AG04449 (cell line): ENCODE measurements around the gene ZNF385B.

ENCODE experiments used
- CTCF ChIA-PET: fragments of 350-600 bp; formaldehyde crosslinking; extraction: SDS; loops from one replicate; lab custom pipeline; 2021; ENCODE audit warnings: antibody characterized with exemption; lab: Yijun Ruan, JAX
- POLR2A ChIA-PET: fragments of 400-600, 350-600 bp; formaldehyde crosslinking; extraction: SDS; loops from one replicate; lab custom pipeline; 2020; ENCODE audit warnings: antibody characterized with exemption, inconsistent platforms; lab: Yijun Ruan, JAX
- DNase-seq: peaks from one replicate; pipeline ENCODE4 v3.0.0-alpha.2; 2010; ENCODE audit warnings: low read depth, low spot score
- H3K4me3 ChIP-seq: 2 replicates; pipeline ENCODE4 v1.5.1; 2011; ENCODE audit warnings: low read depth, mild to moderate bottlenecking, control low read depth, low read length
- TF ChIP-seq, protein P1 (sequence below): IDR thresholded peaks from one replicate; pipeline ENCODE4 v1.5.1; 2011; ENCODE audit warnings: mild to moderate bottlenecking, moderate library complexity, low read length, control low read depth, inconsistent platforms; ENCODE audit not compliant: insufficient read depth; ENCODE audit errors: missing control alignments

Gene ZNF385B

DNA sequence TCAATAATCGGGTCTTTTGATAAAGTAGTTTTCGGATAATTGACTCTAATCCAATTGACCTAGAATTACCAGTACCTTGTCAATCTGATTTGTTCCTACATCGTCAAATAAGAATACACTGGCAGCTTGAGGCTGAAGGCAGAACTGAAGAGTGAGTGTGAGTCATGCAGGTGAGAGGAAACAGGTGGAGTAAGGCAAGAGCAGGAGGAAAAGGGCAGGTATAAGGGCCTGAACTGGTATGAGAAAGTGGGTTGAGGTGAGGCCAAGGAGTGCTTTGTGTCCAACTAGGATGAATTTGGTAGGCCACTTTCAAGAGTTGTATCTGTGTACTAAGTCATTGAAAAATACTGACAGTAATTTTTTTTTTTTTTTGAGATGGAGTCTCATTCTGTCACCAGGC, 186.0 kb downstream of the ZNF385B start:
- H3K4me3 ChIP-seq, result no peak overlapping the region
- TF ChIP-seq, protein P1, sequence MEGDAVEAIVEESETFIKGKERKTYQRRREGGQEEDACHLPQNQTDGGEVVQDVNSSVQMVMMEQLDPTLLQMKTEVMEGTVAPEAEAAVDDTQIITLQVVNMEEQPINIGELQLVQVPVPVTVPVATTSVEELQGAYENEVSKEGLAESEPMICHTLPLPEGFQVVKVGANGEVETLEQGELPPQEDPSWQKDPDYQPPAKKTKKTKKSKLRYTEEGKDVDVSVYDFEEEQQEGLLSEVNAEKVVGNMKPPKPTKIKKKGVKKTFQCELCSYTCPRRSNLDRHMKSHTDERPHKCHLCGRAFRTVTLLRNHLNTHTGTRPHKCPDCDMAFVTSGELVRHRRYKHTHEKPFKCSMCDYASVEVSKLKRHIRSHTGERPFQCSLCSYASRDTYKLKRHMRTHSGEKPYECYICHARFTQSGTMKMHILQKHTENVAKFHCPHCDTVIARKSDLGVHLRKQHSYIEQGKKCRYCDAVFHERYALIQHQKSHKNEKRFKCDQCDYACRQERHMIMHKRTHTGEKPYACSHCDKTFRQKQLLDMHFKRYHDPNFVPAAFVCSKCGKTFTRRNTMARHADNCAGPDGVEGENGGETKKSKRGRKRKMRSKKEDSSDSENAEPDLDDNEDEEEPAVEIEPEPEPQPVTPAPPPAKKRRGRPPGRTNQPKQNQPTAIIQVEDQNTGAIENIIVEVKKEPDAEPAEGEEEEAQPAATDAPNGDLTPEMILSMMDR, result no peak
- DNase-seq, result no peak
- CTCF ChIA-PET, result no interaction called here
- POLR2A ChIA-PET, result no interaction called here

DNA sequence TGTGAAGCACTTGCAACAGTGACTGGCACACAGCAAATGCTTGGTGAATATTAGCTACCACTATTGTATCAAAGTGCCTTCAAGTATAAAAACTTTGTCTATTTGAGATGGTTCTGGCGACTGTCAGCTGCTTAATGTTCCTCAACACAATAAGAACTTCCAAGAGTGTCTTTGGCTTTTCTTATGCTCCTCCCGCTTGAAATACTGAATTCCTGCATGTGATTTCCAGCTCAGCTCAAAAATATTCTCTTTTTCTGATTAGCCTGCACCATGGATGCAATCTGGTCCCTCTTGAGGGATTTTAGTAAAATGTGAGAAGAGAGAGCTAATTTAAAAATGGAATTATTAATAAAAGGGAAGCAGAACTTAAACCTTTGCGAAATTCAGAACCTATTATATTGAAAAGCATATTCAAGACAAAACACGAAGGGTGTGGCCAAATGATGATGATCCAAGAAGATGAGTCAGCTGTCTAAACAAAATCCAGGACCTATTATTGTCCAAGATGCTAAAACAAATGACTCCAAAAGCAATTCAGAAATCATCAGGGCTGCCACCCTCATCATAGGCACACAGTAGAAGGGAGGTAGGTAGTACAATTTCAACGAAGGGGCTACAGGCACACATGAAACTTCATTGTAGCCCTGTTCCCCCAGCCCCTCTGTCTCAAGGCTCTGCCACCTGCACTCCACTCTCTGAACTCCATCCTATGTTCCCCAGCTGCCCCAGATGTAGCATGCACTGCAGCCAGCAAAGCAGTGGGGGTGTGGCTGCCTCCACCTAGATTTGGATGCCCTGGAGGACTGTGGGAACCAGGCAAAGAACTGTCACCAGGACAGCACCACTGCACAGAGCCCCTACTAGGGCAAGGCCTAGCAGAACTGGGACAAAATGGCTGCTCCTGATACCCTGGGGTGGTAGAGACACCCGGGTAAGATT, 190.1 kb downstream of the ZNF385B start:
- ChIA-PET POLR2A (no interaction called here), CTCF (no interaction called here)
- no peak overlapping the region for H3K4me3 ChIP-seq
- TF ChIP-seq, protein P1, result no peak
- no peak for DNase-seq

DNA sequence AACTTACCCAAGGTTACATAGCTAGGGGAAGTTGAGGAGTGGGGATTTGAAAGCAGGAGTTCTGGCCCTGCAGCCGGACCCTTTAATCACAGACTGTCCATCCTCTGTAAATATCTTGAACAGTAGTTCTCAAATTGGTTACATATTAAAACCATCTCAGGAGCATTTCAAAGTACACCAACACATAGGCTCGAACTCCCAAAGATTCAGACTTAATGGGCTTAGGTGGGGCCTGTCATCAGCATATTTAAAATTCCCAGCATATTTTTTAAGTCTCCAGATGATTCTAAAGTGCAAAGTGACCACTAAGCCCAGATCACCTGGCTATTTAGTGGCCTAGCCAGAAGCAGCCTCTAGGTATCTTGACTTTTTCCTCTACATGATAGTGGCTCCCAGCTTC, 192.2 kb downstream of the ZNF385B start:
- TF ChIP-seq, protein P1, result no peak
- no peak for DNase-seq
- POLR2A ChIA-PET, result no interaction called here
- CTCF ChIA-PET, result no interaction called here
- no peak overlapping the region for H3K4me3 ChIP-seq

DNA sequence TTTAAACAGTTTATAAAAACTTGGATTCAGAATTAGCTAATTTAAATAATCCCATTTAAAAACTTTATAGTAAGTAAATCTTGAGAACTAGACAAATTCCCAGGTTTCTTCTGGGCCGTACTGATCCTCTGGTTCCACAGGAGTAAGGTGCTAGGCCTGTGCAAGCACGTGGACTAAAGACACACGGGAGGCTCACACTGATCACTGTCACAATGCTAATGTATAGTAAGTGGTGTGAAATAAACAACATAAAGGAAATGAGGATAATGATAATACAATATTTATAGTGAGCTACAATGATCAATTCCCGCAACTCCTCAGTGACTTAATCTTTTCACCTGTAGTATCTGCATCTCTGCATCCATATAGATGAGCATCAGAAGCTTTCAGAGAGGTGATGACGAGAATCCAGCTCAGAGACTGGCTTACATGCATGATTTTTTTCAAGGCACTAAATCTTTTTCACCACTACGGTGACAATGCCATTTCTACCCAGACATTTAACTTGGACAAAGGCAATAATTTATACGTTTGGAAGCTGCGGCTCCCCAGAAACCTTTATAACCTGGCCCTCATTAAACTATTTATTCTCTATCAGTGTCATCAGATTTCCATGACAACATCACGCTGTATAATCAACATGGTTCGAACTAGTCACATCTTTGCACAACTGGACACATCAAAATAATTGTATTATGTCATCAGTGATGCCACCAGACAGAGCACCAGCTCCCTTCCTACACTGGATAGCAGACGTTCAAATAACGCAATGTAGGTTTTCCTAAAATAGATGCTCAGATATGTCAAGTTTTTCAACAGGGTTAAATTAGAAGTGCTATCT, 196.2 kb downstream of the ZNF385B start:
- ChIA-PET POLR2A (no interaction called here), CTCF (no interaction called here)
- TF ChIP-seq, protein P1, result no peak
- DNase-seq, result no peak
- no peak overlapping the region for H3K4me3 ChIP-seq

DNA sequence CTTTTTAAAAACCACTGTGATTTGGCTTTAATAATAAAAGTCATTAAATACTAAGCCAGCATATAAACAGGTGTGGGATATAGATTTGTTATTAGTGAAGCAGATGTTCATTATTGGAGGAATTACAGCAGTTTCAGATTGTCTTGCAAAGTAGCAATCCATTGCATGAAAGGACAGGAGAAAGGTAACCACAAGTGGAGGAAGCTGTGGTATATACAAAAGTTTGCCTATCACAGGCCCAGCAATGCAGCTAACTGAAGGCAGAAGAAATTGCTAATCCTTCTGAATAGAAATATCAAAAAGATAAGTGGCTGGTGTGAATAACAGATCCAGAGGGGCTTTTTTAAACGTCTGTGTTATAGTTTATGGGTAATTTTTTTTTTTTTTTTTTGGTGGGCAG, 199.4 kb downstream of the ZNF385B start:
- H3K4me3 ChIP-seq, result no peak overlapping the region
- ChIA-PET CTCF (no interaction called here), POLR2A (no interaction called here)
- DNase-seq, result no peak
- TF ChIP-seq, protein P1, result no peak
